GM19395 (cell line): ENCODE measurements around the gene SH3TC1.

ENCODE experiments used
- ATAC-seq: cut with Tn5 transposase; IDR thresholded peaks from one replicate; pipeline ENCODE4 v1.9.1; 2021; ENCODE audit warnings: mild to moderate bottlenecking, moderate library complexity; ENCODE audit not compliant: unreplicated experiment

SH3TC1 gene

GRCh38 chr4:8285976-8286718, 87.1 kb downstream of the SH3TC1 start:
- no peak for ATAC-seq

DNA sequence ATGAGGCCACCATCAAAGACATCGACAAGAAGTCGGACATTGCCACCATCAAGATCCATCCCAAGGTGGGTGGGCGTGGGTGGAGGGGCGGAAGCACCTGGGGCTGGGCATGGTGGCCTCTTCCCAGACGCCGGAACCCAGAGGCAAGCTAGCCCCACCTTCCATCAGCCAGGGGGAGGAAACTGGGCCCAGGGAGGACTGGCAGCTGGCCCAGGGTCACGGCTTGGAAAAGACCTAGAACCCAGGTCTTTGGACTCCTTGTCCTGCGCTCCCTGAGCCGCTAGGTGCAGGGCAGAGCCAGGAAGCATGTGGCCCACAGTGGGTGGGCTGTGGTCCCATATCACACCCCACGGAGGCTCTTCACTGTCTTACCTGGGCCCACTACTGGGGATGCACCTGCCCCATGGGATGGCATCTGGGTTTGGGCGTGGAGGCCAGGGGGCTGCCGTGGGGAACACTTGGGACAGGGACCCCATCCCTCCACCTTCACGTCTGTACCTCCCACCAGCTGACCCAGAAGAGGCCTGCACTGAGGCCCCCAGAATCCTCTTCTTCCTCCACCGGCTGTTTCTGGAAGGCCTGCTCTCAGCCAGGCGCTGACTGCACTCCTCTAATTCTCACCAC, 87.7 kb downstream of the SH3TC1 start:
- no peak for ATAC-seq

- no peak for ATAC-seq
Observed at GRCh38 chr4:8287343-8288280, 88.5 kb downstream of the SH3TC1 start.

DNA sequence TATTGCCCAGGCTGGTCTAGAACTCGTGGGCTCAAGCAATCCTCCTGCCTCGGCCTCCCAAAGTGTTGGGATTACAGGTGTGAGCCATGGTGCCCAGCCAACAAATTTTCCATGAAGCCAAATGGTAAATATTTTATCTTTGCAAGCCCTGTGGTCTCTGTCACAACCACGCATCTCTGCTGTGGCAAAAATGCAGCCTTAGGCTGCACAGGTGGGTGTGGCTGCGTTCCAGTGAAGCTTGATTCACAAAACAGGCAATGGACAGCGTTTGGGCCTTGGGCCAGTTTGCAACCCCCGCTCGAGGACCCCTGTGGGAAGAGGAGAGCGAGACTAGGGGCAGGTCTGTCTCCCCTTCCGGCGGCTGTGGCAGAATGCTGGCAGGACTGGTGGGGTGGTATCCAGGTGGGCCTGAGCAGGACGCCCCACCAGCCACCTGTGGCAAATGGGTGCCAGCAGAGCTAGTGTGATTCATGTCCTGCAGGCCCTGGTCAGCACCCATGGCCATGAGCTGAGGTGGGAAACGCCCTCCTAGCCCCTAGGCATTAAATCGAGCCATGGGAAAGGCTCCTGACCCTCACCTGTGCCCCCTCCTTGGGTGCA, 90.2 kb downstream of the SH3TC1 start:
- ATAC-seq: no peak

- no peak for ATAC-seq
Observed at GRCh38 chr4:8289956-8290700, 91.0 kb downstream of the SH3TC1 start.

DNA sequence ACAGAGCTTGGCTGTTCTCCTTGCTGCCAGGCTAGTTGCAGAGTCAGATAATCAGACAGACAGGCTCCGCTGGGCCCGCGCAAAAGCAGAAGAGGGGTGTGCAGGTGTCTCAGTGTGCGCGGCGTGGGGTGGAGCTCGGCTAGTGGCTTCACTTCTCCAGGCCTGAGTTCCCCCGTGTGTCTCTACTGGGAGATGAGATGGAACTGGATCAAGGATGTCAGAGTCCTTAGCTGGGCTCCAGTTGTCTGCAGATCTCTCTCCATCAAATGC, 91.5 kb downstream of the SH3TC1 start:
- no peak for ATAC-seq
